WTC11 (cell line): ENCODE measurements around the gene RETSAT.

Experiments
- ARID4B ChIP-seq: sonication (generic); formaldehyde crosslinking; IDR thresholded peaks from 2 replicates; pipeline ENCODE4 v1.8.0; 2023; ENCODE audit warnings: missing genetic modification reagents, mild to moderate bottlenecking, borderline replicate concordance
- CREB1 ChIP-seq: sonication (generic); formaldehyde crosslinking; IDR thresholded peaks from 2 replicates; pipeline ENCODE4 v1.8.0; 2023; ENCODE audit warnings: mild to moderate bottlenecking, missing genetic modification reagents
- CTCF ChIP-seq: fragments of 200-600 bp; IDR thresholded peaks from 2 replicates; pipeline ENCODE4 v1.8.0; 2022; ENCODE audit warnings: antibody characterized with exemption
- ESRRA ChIP-seq: sonication (generic); formaldehyde crosslinking; IDR thresholded peaks from 2 replicates; pipeline ENCODE4 v1.8.1; 2022; ENCODE audit warnings: mild to moderate bottlenecking, missing genetic modification reagents, borderline replicate concordance
- FOXJ3 ChIP-seq: sonication (generic); formaldehyde crosslinking; IDR thresholded peaks from 2 replicates; pipeline ENCODE4 v1.9.0; 2021; ENCODE audit warnings: missing genetic modification reagents, mild to moderate bottlenecking, borderline replicate concordance
- FOXK1 ChIP-seq: sonication (generic); formaldehyde crosslinking; IDR thresholded peaks from 2 replicates; pipeline ENCODE4 v1.8.0; 2022; ENCODE audit warnings: mild to moderate bottlenecking, moderate library complexity, missing genetic modification reagents
- GABPB1 ChIP-seq: sonication (generic); formaldehyde crosslinking; IDR thresholded peaks from 2 replicates; pipeline ENCODE4 v1.8.1; 2023; ENCODE audit warnings: mild to moderate bottlenecking, missing genetic modification reagents
- ZBTB43 ChIP-seq: sonication (generic); formaldehyde crosslinking; IDR thresholded peaks from 2 replicates; pipeline ENCODE4 v1.8.1; 2023; ENCODE audit warnings: mild to moderate bottlenecking, missing genetic modification reagents
- ZNF317 ChIP-seq: sonication (generic); formaldehyde crosslinking; IDR thresholded peaks from 2 replicates; pipeline ENCODE4 v1.8.1; 2023; ENCODE audit warnings: low read depth, mild to moderate bottlenecking, moderate library complexity, missing genetic modification reagents, borderline replicate concordance
- ZNF512 ChIP-seq: sonication (generic); formaldehyde crosslinking; IDR thresholded peaks from 2 replicates; pipeline ENCODE4 v1.8.1; 2022; ENCODE audit warnings: missing genetic modification reagents, borderline replicate concordance

GRCh38 chr2:85318222-85319074 lies 35.9 kb downstream of the RETSAT start:
- TF ChIP-seq ARID4B (CRISPR knock-in tag) (no peak), CREB1 (no peak), ZNF512 (CRISPR knock-in tag) (no peak), CTCF (no peak), ZNF317 (no peak), FOXK1 (no peak), GABPB1 (CRISPR knock-in tag) (no peak), ESRRA (no peak), FOXJ3 (no peak), ZBTB43 (CRISPR knock-in tag) (no peak)
